CD4-positive, alpha-beta T cell treated with Interleukin-4 for 1 hour (primary cell): ENCODE results near the gene BLMH.
A peak's percentile ranks its signal among the peaks of the same experiment; 100 is the strongest.

ENCODE experiments used
- DNase-seq, 2 donors: peaks; one replicate each; pipeline ENCODE4 v3.0.0-alpha.2; 2020 to 2022

The BLMH gene

GRCh38 chr17:30291543-30292285, at the start of gene BLMH:
TSS of gene BLMH (minus strand) at chr17:30291944. CDS start at chr17:30291819, 125 bp downstream.
- peak; percentile 75 to 83 for DNase-seq

GRCh38 chr17:30340801-30341356, 49.1 kb upstream of the BLMH start:
- no peak for DNase-seq

GRCh38 chr17:30339086-30339485, 47.3 kb upstream of the BLMH start:
- no peak for DNase-seq

GRCh38 chr17:30337393-30337999, 45.8 kb upstream of the BLMH start:
- no peak for DNase-seq

GRCh38 chr17:30336369-30337171, 44.8 kb upstream of the BLMH start:
- DNase-seq = peak; percentile 58 to 79

GRCh38 chr17:30334421-30334820, 42.7 kb upstream of the BLMH start:
- DNase-seq = no peak

GRCh38 chr17:30333503-30334360, 42.0 kb upstream of the BLMH start, which contains the start of gene TMIGD1:
TSS of gene TMIGD1 (minus strand) at chr17:30334057. CDS start at chr17:30332133, 1,924 bp downstream.
- no peak for DNase-seq

GRCh38 chr17:30332057-30332542, 40.4 kb upstream of the BLMH start:
- peak; percentile 56 to 82 for DNase-seq

GRCh38 chr17:30326809-30327208, 35.1 kb upstream of the BLMH start:
- DNase-seq = no peak

- DNase-seq = no peak
Measured at GRCh38 chr17:30324723-30325122, 33.0 kb upstream of the BLMH start.

GRCh38 chr17:30323895-30324319, 32.2 kb upstream of the BLMH start:
- DNase-seq = peak; percentile 31

- peak; percentile 54 to 66 for DNase-seq
Measured at GRCh38 chr17:30323262-30323894, 31.6 kb upstream of the BLMH start.

GRCh38 chr17:30321314-30321713, 29.6 kb upstream of the BLMH start:
- no peak for DNase-seq

GRCh38 chr17:30318155-30318554, 26.4 kb upstream of the BLMH start:
- DNase-seq = no peak

- DNase-seq = no peak
Measured at GRCh38 chr17:30316736-30317135, 25.0 kb upstream of the BLMH start.

GRCh38 chr17:30315106-30315505, 23.4 kb upstream of the BLMH start:
- no peak for DNase-seq

GRCh38 chr17:30314474-30314873, 22.7 kb upstream of the BLMH start:
- DNase-seq = no peak

GRCh38 chr17:30312226-30312625, 20.5 kb upstream of the BLMH start:
- DNase-seq = no peak

GRCh38 chr17:30310562-30310961, 18.8 kb upstream of the BLMH start:
- DNase-seq = no peak

GRCh38 chr17:30309591-30309990, 17.8 kb upstream of the BLMH start:
- no peak for DNase-seq

- DNase-seq = no peak
Measured at GRCh38 chr17:30308406-30308805, 16.7 kb upstream of the BLMH start.

- DNase-seq = no peak
Measured at GRCh38 chr17:30304778-30305177, 13.0 kb upstream of the BLMH start.
